ENCODE measurements around the gene ABHD2.

Gene ABHD2

DNA sequence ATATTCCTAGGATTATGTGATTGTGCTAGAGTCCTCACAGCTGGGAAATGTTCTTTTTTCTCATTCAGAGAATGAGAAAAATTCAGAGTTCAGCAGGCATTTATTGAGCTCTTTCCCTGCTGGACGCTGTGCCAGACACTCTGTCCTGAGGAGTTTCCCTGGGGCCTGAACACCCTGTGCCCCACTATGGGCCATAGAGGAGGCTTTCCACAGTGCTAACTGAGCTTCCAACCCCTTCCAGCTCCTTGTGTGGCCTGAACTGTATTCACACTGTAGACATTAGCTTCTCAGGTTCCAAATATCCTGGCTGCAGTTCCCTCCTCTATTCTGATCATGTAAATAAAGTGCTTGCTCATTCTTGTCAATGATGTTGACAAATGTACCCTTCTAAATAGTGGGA, 10.0 kb downstream of the ABHD2 start:
- Mint-ChIP-seq H3K4me1 (peaks cover 10 to 32% of the 10 kb centered on the region in 2 donors), H3K27ac (peak overlapping the region; percentile 31), H3K4me3 (no peak overlapping the region), H3K27me3 (no peaks in the 10 kb centered on the region), H3K9me3 (no peaks in the 10 kb centered on the region), H3K36me3 (peaks cover 17 to 18% of the 10 kb centered on the region in 2 donors)
- ATAC-seq (replicated peaks): no peak
- DNase-seq: no peak

DNA sequence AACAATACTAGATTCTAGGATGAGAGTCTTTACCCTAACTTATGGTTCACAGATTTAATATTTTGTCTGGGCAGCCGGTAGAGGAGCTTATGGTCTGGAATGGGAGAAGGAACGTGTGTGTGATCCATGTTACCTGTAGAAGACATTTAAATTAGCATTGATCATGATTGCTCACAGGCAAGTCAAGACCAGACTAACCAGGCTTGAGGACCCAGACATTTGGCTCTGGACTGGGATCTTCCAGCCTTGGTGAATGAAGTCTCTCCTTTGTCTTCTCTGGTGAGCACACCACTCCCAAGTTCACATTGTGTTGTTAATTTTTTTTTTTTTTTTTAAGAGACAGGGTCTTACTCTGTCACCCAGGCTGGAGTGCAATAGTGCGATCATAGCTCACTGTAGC, 11.7 kb downstream of the ABHD2 start:
- H3K4me1 Mint-ChIP-seq: peaks cover 3 to 22% of the 10 kb centered on the region in 2 donors
- no peak for DNase-seq
- no peak for ATAC-seq (replicated peaks)
- H3K9me3 Mint-ChIP-seq: no peaks in the 10 kb centered on the region
- H3K4me3 Mint-ChIP-seq: no peak overlapping the region
- peaks cover 12 to 22% of the 10 kb centered on the region in 2 donors for H3K36me3 Mint-ChIP-seq
- no peaks in the 10 kb centered on the region for H3K27me3 Mint-ChIP-seq
- H3K27ac Mint-ChIP-seq: no peak overlapping the region

DNA sequence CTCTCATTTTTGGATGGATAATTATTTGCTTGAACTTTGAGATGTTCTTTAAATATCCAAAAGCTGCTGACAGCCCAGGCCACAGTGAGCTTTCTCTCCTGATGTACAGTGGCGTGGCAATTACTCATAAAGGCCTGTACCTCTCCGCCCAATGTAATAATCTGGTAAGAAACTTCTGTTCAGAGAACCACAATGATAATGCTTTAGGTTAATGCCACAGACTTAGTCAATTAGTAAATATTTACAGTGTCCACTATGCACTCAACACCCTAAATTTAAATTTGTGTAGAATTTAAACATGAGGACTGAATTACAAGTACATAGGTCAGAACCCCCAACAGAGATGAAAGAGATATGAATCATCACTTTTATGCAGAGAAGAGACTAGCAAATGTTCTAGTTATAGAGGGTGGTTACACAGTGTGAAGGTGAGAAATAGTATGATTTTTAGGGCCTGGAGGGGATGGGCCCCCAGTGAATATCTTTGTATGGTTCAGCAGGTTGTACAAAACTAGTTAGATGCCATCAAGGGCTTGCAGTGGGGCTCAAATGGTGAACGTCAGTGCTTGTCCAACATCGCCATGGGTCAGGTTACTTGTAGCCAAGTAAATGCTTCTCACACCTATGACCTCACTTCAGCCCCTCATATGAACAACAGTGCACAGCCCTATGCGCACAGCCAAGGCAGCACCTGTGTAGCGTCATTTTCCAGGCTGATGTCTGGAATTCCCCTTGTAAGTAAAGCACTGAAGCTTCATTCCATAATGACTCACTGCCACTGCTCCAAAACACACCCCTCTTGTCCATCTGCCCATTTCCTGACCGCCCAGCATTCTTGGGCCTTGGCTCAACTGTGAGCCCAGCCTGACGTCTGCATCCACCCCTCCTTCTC, 13.3 kb downstream of the ABHD2 start:
- no peaks in the 10 kb centered on the region for H3K27me3 Mint-ChIP-seq
- peaks cover 12 to 17% of the 10 kb centered on the region in 2 donors for H3K36me3 Mint-ChIP-seq
- no peaks in the 10 kb centered on the region for H3K9me3 Mint-ChIP-seq
- H3K4me1 Mint-ChIP-seq: peaks cover 3 to 22% of the 10 kb centered on the region in 2 donors
- peak overlapping the region; percentile 14 for H3K27ac Mint-ChIP-seq
- ATAC-seq (replicated peaks) (peak; percentile 38 to 43), DNase-seq (no peak)
- no peak overlapping the region for H3K4me3 Mint-ChIP-seq

DNA sequence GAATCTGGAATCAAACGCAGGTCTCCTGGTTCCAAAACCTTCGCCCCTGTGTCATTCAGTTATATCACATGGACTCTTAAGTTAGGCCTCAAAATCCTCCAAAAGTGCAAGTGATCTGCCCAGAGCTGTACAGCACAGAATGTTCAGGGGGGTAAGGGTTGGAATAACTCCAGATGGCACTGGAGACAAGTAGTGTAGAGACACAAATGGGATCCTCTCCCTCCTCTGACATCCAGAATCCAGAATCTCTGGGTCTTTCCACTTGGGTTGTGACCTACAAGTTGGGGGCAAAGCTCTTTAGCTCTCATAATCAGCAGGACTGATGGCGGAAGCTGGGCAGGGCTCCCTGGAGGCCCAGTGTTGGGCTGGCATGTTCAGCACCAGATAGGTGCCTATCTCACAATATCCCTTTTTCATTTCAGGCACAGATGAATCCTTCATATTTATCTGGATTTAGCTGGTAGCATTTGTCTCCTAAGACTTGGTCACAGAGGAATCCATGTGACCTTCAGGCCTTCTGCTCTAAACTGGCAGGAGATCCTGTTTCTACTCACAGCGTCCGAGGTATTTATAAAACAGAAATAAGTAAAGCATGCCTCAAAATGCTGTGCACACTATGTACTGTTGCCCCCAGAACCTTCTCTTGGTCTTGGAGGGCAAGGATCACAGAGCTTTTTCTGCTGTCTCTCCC, 15.4 kb downstream of the ABHD2 start:
- H3K27me3 Mint-ChIP-seq: no peaks in the 10 kb centered on the region
- peaks cover 10 to 17% of the 10 kb centered on the region in 2 donors for H3K36me3 Mint-ChIP-seq
- H3K4me3 Mint-ChIP-seq: no peak overlapping the region
- ATAC-seq (replicated peaks) (no peak), DNase-seq (no peak)
- H3K9me3 Mint-ChIP-seq: no peaks in the 10 kb centered on the region
- peaks cover 6 to 21% of the 10 kb centered on the region in 2 donors for H3K4me1 Mint-ChIP-seq
- no peak overlapping the region for H3K27ac Mint-ChIP-seq

DNA sequence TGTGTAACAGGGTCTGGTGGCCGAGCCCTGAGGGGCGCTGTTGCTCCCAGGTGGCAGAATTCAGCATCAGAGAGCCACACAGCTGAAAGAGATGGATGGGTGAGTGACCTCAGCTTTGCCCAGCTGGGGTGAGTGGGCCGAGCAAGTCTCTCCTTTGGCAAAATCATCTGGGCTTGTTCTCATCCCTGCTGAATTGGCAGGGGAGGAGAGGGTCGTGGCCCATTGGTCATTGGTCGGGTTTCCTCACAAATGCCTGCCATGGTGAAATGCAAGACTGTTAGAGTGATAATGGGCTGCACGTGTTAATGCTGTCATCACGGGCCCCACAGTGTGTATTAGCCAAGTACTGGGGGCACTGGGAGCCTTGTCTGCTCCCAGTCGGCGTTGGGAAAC, 15.9 kb downstream of the ABHD2 start:
- H3K9me3 Mint-ChIP-seq: no peaks in the 10 kb centered on the region
- ATAC-seq (replicated peaks) (no peak), DNase-seq (no peak)
- peaks cover 6 to 21% of the 10 kb centered on the region in 2 donors for H3K4me1 Mint-ChIP-seq
- peaks cover 10 to 15% of the 10 kb centered on the region in 2 donors for H3K36me3 Mint-ChIP-seq
- H3K4me3 Mint-ChIP-seq: no peak overlapping the region
- H3K27me3 Mint-ChIP-seq: no peaks in the 10 kb centered on the region
- H3K27ac Mint-ChIP-seq: no peak overlapping the region

DNA sequence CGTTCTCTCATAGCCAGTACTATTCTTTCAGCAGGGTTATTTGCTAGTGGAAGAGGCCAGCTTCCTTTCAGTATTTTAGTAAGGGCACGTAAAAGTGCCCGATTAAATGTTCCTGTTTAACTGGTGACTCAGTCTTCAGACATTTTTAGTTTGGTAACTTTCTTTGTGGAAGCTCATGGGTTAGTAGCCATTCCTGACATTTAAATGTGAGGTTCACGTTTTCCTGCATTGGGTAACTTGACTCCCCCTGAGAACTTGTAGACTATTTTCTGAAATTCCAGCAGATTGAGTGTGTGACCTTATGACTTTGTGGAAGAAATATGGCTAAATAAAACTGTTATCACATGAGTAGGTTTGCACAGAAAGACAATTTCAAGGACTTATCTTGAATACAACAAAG, 16.9 kb downstream of the ABHD2 start:
- Mint-ChIP-seq H3K27me3 (no peaks in the 10 kb centered on the region), H3K4me1 (peaks cover 6 to 21% of the 10 kb centered on the region in 2 donors), H3K9me3 (no peaks in the 10 kb centered on the region), H3K4me3 (no peak overlapping the region), H3K27ac (no peak overlapping the region), H3K36me3 (peaks cover 10 to 15% of the 10 kb centered on the region in 2 donors)
- DNase-seq: no peak
- no peak for ATAC-seq (replicated peaks)

DNA sequence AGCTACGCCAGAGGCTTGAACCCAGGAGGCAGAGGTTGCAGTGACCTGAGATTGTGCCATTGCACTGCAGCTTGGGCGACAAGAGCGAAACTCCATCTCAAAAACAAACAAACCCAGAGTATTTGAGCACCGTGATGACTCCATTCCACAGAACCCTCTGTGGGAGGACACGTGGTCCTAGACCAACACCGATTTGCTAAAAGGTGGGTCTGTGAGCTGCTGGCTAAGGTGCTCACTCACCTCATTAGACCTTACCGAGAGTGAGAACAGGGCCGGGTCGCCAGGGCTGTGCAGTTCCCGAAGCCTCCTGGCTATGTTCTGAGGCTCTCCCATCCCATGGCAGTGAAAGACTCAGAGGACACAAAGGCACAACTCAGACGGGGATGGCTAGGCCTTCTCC, 17.9 kb downstream of the ABHD2 start:
- Mint-ChIP-seq H3K27me3 (no peaks in the 10 kb centered on the region), H3K9me3 (no peaks in the 10 kb centered on the region), H3K4me1 (peaks cover 6 to 16% of the 10 kb centered on the region in 2 donors), H3K27ac (no peak overlapping the region), H3K36me3 (peaks cover 10 to 15% of the 10 kb centered on the region in 2 donors), H3K4me3 (no peak overlapping the region)
- ATAC-seq (replicated peaks) (no peak), DNase-seq (no peak)

DNA sequence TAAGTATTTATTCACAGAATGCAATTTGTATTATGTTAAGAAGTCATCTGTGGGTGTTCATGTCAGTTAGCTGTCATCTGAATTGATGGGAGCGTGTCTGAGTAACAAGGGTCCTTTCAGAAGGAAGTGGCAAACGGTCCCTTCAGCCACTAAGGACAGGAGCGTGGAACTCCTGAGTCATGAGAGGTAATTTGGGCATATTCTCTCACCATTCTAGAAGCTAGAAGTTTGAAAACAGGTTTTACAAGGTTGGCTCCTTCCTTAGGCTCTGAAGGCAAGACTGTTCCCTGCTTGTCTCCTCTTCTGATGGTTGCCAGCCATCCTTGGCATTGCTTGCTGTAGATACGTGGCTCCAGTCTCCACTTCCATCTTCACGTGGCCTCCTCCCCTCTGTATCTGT, 19.7 kb downstream of the ABHD2 start:
- Mint-ChIP-seq H3K9me3 (no peaks in the 10 kb centered on the region), H3K4me1 (peaks cover 3 to 10% of the 10 kb centered on the region in 2 donors), H3K27ac (no peak overlapping the region), H3K27me3 (no peaks in the 10 kb centered on the region), H3K4me3 (no peak overlapping the region), H3K36me3 (peaks cover 7 to 10% of the 10 kb centered on the region in 2 donors)
- peak in 1 of 2 donors; percentile 33 for ATAC-seq (replicated peaks)
- DNase-seq: no peak

DNA sequence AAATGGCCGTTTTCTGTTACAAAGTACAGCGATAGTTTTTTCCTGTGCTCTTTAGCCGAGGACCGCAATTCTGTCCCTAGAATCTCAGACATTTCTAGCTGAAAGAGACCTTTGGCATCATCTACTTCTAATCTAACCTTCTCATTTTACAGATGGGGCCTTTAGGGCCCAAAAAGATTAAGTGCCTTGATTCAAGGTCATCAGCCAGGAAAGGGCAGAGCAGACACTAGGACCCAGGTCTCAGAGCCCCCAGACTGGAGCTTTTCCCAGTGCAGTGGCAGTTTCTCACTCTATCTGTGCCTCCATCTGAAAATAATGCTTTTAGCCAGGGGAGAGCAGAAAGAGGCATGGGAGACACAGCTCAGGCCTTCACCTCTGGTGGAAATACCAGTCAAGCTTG, 20.6 kb downstream of the ABHD2 start:
- peaks cover 10 to 11% of the 10 kb centered on the region in 2 donors for H3K36me3 Mint-ChIP-seq
- H3K4me3 Mint-ChIP-seq: no peak overlapping the region
- no peak overlapping the region for H3K27ac Mint-ChIP-seq
- DNase-seq: no peak
- ATAC-seq (replicated peaks): no peak
- no peaks in the 10 kb centered on the region for H3K27me3 Mint-ChIP-seq
- H3K9me3 Mint-ChIP-seq: no peaks in the 10 kb centered on the region
- H3K4me1 Mint-ChIP-seq: peaks cover 3 to 10% of the 10 kb centered on the region in 2 donors

DNA sequence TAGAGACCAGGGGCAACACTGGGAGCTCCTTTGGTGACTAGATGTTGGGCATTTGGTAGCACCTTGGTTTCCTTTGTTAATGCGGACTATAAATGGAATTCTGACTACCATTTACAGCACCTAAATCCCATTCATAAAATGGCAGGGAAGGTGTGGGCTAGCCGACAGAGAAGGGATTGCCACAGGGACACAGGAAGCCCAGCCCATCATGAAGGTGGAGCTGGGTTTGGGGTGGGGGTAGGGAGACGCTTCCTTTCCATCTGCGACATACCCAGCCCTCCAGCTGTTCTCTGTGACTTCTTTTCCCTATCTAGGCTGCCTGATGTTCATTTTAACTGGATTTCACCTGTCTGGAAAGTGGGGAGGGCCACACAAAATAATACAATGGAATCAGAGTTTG, 21.0 kb downstream of the ABHD2 start:
- Mint-ChIP-seq H3K27me3 (no peaks in the 10 kb centered on the region), H3K36me3 (peaks cover 9 to 10% of the 10 kb centered on the region in 2 donors), H3K4me1 (peaks cover 3 to 10% of the 10 kb centered on the region in 2 donors), H3K9me3 (no peaks in the 10 kb centered on the region), H3K4me3 (no peak overlapping the region), H3K27ac (no peak overlapping the region)
- no peak for DNase-seq
- ATAC-seq (replicated peaks): no peak

DNA sequence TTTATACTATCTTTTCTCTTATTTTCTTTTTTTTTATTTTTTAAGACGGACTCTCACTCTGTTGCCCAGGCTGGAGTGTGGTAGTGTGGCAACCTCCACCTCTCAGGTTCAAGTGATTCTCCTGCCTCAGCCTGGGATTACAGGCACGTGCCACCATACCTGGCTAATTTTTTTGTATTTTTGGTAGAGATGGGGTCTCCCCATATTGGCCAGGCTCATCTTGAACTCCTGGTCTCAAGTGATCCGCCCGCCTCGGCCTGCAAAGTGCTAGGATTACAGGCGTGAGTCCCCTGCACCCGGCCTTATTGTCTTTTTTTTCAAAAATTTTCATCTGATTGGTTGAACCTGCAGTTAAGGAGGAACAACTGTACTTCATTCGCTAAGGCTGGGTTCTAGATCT, 21.8 kb downstream of the ABHD2 start:
- Mint-ChIP-seq H3K4me3 (no peak overlapping the region), H3K27me3 (no peaks in the 10 kb centered on the region), H3K4me1 (peaks cover 3 to 12% of the 10 kb centered on the region in 2 donors), H3K27ac (no peak overlapping the region), H3K36me3 (peaks cover 8 to 9% of the 10 kb centered on the region in 2 donors), H3K9me3 (no peaks in the 10 kb centered on the region)
- ATAC-seq (replicated peaks): no peak
- no peak for DNase-seq

DNA sequence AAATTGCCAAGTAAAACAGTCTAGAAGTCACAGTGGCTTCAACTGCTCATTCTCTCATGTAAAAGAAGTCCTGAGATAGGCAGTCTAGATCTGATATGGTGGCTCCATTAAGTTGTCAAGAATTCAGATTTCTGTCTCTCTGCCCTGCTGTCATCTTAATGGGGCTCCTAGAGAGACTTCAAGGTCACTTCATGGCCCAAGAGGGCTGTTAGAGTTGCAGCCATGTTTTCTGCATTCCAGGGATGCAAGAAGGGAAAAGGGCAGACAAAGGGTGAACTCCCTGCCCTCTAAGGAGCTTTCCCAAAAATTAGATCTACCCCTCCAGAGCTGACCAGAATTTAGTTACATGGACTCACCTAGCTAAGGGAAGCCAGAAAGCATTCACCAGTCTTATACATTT, 23.1 kb downstream of the ABHD2 start:
- Mint-ChIP-seq H3K4me1 (peaks cover 3 to 14% of the 10 kb centered on the region in 2 donors), H3K27ac (no peak overlapping the region), H3K36me3 (peaks cover 15 to 16% of the 10 kb centered on the region in 2 donors), H3K27me3 (no peaks in the 10 kb centered on the region), H3K9me3 (no peaks in the 10 kb centered on the region), H3K4me3 (no peak overlapping the region)
- DNase-seq: no peak
- ATAC-seq (replicated peaks): no peak

DNA sequence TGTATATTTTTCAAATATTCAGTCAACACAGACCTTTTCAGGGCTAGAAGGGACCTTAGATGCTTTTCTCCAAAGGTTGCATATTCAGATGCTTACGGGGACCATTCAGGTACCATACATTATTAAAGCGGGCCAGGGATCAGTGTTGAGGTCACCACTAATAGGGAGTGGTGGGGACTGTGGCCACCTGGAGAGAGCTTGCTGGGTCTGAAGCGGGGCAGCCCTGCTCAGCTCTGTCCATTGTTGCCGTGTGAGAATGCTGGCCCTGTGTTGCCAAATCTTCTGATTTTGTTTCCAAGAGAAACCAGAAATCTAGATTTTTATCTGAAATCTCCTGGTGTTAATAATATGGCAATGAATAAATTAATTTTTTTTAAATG, 23.7 kb downstream of the ABHD2 start:
- Mint-ChIP-seq H3K27me3 (no peaks in the 10 kb centered on the region), H3K27ac (no peak overlapping the region), H3K36me3 (peaks cover 18% of the 10 kb centered on the region in 2 donors), H3K9me3 (no peaks in the 10 kb centered on the region), H3K4me3 (no peak overlapping the region), H3K4me1 (peaks cover 3 to 14% of the 10 kb centered on the region in 2 donors)
- DNase-seq (no peak), ATAC-seq (replicated peaks) (no peak)

DNA sequence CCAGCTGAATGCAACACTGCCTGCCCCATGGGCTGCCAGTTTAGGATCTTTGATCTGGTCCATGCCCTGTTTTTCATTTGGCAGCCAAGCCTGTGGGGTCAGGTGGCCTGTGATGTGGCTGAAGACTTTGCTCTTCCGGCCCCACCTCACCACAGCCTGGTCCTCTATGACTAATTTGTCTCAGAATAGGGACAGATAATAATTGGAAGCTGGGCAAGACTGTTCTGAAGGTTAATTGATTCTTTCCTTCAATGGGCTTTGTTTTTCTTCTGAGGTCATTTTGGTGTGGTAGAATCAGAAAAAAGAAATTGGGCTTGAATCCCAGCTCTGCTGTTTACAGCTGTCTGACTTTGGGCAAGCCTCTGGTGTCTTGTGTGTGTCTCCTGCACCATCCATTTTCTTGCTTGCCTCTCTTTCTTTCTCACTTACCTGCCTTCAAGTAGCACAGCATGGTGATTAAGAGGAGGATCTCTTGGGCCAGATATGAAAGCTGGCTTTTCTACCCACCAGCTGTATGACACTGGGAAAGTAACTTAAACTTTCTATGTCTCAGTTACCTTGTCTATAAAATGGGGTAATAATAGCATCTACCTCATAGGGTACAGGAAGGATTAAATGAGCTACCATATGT, 24.2 kb downstream of the ABHD2 start:
- Mint-ChIP-seq H3K4me1 (peaks cover 3 to 9% of the 10 kb centered on the region in 2 donors), H3K27me3 (no peaks in the 10 kb centered on the region), H3K4me3 (no peak overlapping the region), H3K36me3 (peaks cover 20 to 21% of the 10 kb centered on the region in 2 donors), H3K27ac (no peak overlapping the region), H3K9me3 (no peaks in the 10 kb centered on the region)
- ATAC-seq (replicated peaks): peak; percentile 70
- DNase-seq: no peak
